H1 (cell line): ENCODE results near the gene MACF1.

Experiments
- CTCF ChIP-seq, 3 experiments: IDR thresholded peaks; 1 replicate in 2 of 3; 2 replicates in 1 of 3; pipeline versions ENCODE4 v1.5.1 to v1.6.1; 2011; ENCODE audit warnings: low read length in 3 of 3, mild to moderate bottlenecking in 3 of 3, inconsistent platforms in 2 of 3, low read depth in 1 of 3, moderate library complexity in 1 of 3; ENCODE audit not compliant: insufficient read depth in 1 of 3; ENCODE audit errors: control extremely low read depth in 1 of 3
- EP300 ChIP-seq, 2 experiments: IDR thresholded peaks; 1 replicate in 1 of 2; 2 replicates in 1 of 2; pipeline ENCODE4 v1.6.1; 2011 to 2012; ENCODE audit warnings: low read depth in 2 of 2, low read length in 2 of 2, mild to moderate bottlenecking in 2 of 2, borderline replicate concordance in 1 of 2, inconsistent platforms in 1 of 2, moderate library complexity in 1 of 2
- GABPA ChIP-seq: IDR thresholded peaks from 2 replicates; pipeline ENCODE4 v1.6.1; 2011; ENCODE audit warnings: mild to moderate bottlenecking, low read length, moderate library complexity, borderline replicate concordance; ENCODE audit not compliant: insufficient read depth
- MAX ChIP-seq: IDR thresholded peaks from 2 replicates; pipeline ENCODE4 v1.6.1; 2012; ENCODE audit warnings: inconsistent platforms
- PHF8 ChIP-seq: fragments of 200-600 bp; sonication (generic); conservative IDR thresholded peaks from 2 replicates; pipeline ENCODE4 v1.7.1; 2012; ENCODE audit warnings: low read depth, mild to moderate bottlenecking, inconsistent platforms, low read length, moderate library complexity
- RNF2 ChIP-seq: fragments of 200-900, 300-1000 bp; sonication (generic); IDR thresholded peaks from 2 replicates; pipeline ENCODE4 v1.7.1; 2016; ENCODE audit warnings: borderline replicate concordance, low read depth, mild to moderate bottlenecking, antibody characterized with exemption, low read length; ENCODE audit not compliant: poor library complexity, severe bottlenecking; ENCODE audit errors: missing control alignments
- TAF1 ChIP-seq: IDR thresholded peaks from 2 replicates; pipeline ENCODE4 v1.6.1; 2011; ENCODE audit warnings: mild to moderate bottlenecking, low read depth, low read length
- TEAD4 ChIP-seq: IDR thresholded peaks from 2 replicates; pipeline ENCODE4 v1.6.1; 2012; ENCODE audit warnings: low read depth, low read length, inconsistent platforms, mixed read lengths

GRCh38 chr1:39210649-39211048, 6.2 kb downstream of the MACF1 start:
- TF ChIP-seq CTCF (IDR thresholded peaks at IDR 0.05; ENCODE audit: control extremely low read depth in 1 of 3, insufficient read depth in 1 of 3, low read depth in 1 of 3, low read length in 3 of 3) (no peak), PHF8 (no peak), RNF2 (no peak), TAF1 (no peak), TEAD4 (no peak), MAX (no peak), GABPA (no peak), EP300 (IDR thresholded peaks at IDR 0.05; ENCODE audit: borderline replicate concordance in 1 of 2, low read depth in 2 of 2, low read length in 2 of 2) (no peak)
